ENCODE data around the gene NPTN.

DNA sequence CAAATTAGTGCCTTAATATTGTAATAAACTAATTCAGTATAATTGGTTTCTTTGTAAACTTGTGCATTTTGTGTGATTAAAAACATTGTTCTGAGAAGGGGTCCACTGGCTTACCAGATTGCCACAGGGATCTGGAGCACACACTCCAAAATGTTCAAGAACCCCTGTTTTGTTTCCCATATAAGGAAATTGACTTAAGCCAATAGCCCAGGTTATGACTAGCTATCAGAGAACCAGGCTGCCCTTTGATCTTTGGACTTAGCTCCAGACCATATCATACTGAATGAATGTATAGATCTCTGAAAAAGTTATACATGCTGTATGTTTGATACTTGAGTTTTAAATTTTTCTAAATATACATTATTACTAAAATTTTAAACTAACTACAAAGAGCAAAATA, 91.7 kb downstream of the NPTN start:
- TF ChIP-seq, protein P1, sequence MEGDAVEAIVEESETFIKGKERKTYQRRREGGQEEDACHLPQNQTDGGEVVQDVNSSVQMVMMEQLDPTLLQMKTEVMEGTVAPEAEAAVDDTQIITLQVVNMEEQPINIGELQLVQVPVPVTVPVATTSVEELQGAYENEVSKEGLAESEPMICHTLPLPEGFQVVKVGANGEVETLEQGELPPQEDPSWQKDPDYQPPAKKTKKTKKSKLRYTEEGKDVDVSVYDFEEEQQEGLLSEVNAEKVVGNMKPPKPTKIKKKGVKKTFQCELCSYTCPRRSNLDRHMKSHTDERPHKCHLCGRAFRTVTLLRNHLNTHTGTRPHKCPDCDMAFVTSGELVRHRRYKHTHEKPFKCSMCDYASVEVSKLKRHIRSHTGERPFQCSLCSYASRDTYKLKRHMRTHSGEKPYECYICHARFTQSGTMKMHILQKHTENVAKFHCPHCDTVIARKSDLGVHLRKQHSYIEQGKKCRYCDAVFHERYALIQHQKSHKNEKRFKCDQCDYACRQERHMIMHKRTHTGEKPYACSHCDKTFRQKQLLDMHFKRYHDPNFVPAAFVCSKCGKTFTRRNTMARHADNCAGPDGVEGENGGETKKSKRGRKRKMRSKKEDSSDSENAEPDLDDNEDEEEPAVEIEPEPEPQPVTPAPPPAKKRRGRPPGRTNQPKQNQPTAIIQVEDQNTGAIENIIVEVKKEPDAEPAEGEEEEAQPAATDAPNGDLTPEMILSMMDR (conservative IDR thresholded peaks at IDR 0.05; ENCODE audit: low read length) = no peak
- no peak for TF ChIP-seq EZH2phosphoT487 (IDR thresholded peaks at IDR 0.05; ENCODE audit: borderline replicate concordance, low read depth, low read length)
